Upper lobe of left lung (tissue), 6 donors: ENCODE results near the gene COX10. TPM values are rescaled to one million over a fixed set of nuclear protein-coding genes. Genes with fewer than 3 reads are reported as not detected.

Source experiments
- ATAC-seq, 2 donors: fragments of 200-7000 bp; cut with Tn5 transposase; one replicate each; pipeline ENCODE4 v1.9.1; 2022; ENCODE audit warnings: mild to moderate bottlenecking in 2 of 2, moderate library complexity in 2 of 2; ENCODE audit not compliant: low FRiP score in 2 of 2
- DNase-seq, 2 donors: peaks; one replicate each; pipeline ENCODE4 v3.0.0-alpha.2; 2019 to 2020
- H3K27ac ChIP-seq, 4 donors: fragments of 200-600 bp; sonication (generic); one replicate each; pipeline ENCODE4 v1.5.1; 2016 to 2019
- H3K27me3 ChIP-seq, 4 donors: fragments of 200-600 bp; sonication (generic); one replicate each; pipeline ENCODE4 v1.5.1; 2017 to 2019
- H3K36me3 ChIP-seq, 4 donors: fragments of 200-600 bp; sonication (generic); one replicate each; pipeline ENCODE4 v1.5.1; 2016 to 2019
- H3K4me1 ChIP-seq, 4 donors: fragments of 200-600 bp; sonication (generic); one replicate each; pipeline ENCODE4 v1.5.1; 2018 to 2019
- H3K4me3 ChIP-seq, 4 donors: fragments of 200-600 bp; sonication (generic); one replicate each; pipeline ENCODE4 v1.5.1; 2017 to 2019; ENCODE audit warnings: mild to moderate bottlenecking in 2 of 4, moderate library complexity in 1 of 4
- H3K9me3 ChIP-seq, 4 donors: fragments of 200-600 bp; sonication (generic); one replicate each; pipeline ENCODE4 v1.5.1; 2018 to 2019
- EP300 ChIP-seq, 4 donors: sonication (generic); formaldehyde crosslinking; IDR thresholded peaks; one replicate each; pipeline ENCODE4 v1.5.1; 2017; ENCODE audit warnings: antibody characterized with exemption in 4 of 4, control low read depth in 2 of 4
- POLR2A ChIP-seq, 4 donors: fragments of 450-650 bp; IDR thresholded peaks; one replicate each; pipeline ENCODE4 v1.5.1; 2016 to 2017; ENCODE audit warnings: antibody characterized with exemption in 4 of 4, mild to moderate bottlenecking in 2 of 4
- POLR2AphosphoS5 ChIP-seq, 2 donors: sonication (generic); formaldehyde crosslinking; IDR thresholded peaks; one replicate each; pipeline ENCODE4 v1.5.1; 2017; ENCODE audit warnings: antibody characterized with exemption in 2 of 2
- WGBS, 2 donors: methylation state at CpG; one replicate each; pipeline ENCODE4 v1.1.5; 2017 to 2018; 5-methylcytosine and 5-hydroxymethylcytosine counted together
- total RNA-seq, 6 donors: library from RNA; depleted of rRNA in 4 of 6; stranded (reverse); fragments of >200 nt in 4 of 6; gene quantifications; one replicate each; pipeline versions ENCODE4 v1.1.0 to v1.2.1, GENCODE V29; 2016 to 2021
- TF ChIP-seq, protein P1 (sequence below), 6 experiments: fragments of 450-650 bp in 4 of 6; fragments of 200-600 bp in 2 of 6; sonication (generic) in 2 of 6; IDR thresholded peaks; one replicate each; pipeline ENCODE4 v1.5.1; 2016 to 2019; ENCODE audit warnings: antibody characterized with exemption in 6 of 6
- donor health status: DM: no; HTN: no; CAD: no; lungs with moderate emphysema.
- donor health status: DM: no; HTN: yes; CAD: no; lungs with severe emphysema.

The COX10 gene
- total RNA-seq, 6 donors from 2014 or later = 6.0 to 26.7 (median 16.3) TPM

DNA sequence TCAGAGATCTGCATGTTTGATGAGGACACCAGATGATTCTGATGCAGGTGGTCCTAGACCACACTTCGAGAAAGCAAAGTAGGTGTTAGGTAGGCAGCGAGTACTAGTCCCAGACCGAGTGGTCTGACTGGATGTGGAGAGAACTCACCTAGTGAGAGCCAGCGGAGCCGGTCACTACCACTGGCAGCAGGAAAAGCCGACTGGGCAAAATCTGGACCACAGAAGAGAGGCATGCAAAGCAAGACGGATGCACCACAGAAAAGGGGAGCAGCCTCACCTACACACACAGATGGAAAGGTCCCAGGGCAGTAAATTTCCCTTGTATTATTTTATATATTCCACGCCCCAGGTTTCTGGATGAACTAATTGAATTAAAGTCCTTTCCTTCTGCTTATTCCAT lies 13.5 kb downstream of the COX10 start:
- Histone ChIP-seq H3K27me3 (no peaks in the 10 kb centered on the region), H3K4me3 (no peak overlapping the region), H3K9me3 (no peaks in the 10 kb centered on the region), H3K36me3 (peaks cover 0 to 21% (median 4%) of the 10 kb centered on the region in 4 donors), H3K27ac (no peak overlapping the region), H3K4me1 (no peaks in the 10 kb centered on the region)
- 92 to 96% methylated on average over 8 of the region's 8 CpGs for WGBS, 2 donors
- no peak for TF ChIP-seq EP300 (IDR thresholded peaks at IDR 0.05)
- TF ChIP-seq, protein P1, sequence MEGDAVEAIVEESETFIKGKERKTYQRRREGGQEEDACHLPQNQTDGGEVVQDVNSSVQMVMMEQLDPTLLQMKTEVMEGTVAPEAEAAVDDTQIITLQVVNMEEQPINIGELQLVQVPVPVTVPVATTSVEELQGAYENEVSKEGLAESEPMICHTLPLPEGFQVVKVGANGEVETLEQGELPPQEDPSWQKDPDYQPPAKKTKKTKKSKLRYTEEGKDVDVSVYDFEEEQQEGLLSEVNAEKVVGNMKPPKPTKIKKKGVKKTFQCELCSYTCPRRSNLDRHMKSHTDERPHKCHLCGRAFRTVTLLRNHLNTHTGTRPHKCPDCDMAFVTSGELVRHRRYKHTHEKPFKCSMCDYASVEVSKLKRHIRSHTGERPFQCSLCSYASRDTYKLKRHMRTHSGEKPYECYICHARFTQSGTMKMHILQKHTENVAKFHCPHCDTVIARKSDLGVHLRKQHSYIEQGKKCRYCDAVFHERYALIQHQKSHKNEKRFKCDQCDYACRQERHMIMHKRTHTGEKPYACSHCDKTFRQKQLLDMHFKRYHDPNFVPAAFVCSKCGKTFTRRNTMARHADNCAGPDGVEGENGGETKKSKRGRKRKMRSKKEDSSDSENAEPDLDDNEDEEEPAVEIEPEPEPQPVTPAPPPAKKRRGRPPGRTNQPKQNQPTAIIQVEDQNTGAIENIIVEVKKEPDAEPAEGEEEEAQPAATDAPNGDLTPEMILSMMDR (IDR thresholded peaks at IDR 0.05) = no peak
- ATAC-seq = peak in 1 of 2 donors; percentile 40
- no peak for DNase-seq

GRCh38 chr17:14084955-14085354 lies 15.7 kb downstream of the COX10 start:
- Histone ChIP-seq H3K27me3 (no peaks in the 10 kb centered on the region), H3K4me1 (no peaks in the 10 kb centered on the region)

DNA sequence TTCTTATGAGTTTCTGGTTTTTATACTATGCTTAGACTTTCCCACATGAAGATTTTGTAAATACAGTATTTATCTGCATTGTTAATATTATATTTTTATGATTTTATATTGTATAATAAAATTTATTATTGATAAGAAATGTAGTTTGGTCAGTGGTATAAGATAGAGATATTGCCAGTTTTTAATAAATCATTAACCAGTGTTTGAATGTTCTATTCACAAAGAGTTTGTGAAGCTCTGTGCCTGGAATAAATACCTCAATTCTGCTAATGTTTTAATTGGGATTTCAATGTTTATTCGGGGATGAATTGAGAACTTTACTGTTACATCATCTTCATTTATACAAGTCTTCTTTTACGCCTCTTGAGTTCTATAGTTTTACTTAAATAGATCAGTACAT lies 16.9 kb downstream of the COX10 start:
- Histone ChIP-seq H3K36me3 (peaks cover 0 to 10% (median 0%) of the 10 kb centered on the region in 4 donors), H3K4me3 (no peak overlapping the region), H3K9me3 (no peaks in the 10 kb centered on the region), H3K27ac (no peak overlapping the region), H3K4me1 (no peaks in the 10 kb centered on the region), H3K27me3 (no peaks in the 10 kb centered on the region)
- DNase-seq = no peak
- ATAC-seq = no peak
- 89 to 98% methylated on average over 2 of the region's 2 CpGs for WGBS, 2 donors
- TF ChIP-seq POLR2AphosphoS5 (IDR thresholded peaks at IDR 0.05) (no peak), POLR2A (IDR thresholded peaks at IDR 0.05) (no peak), EP300 (IDR thresholded peaks at IDR 0.05) (no peak)
- TF ChIP-seq, protein P1 (IDR thresholded peaks at IDR 0.05) = no peak

More at GRCh38 chr17:14084955-14085354, 15.7 kb downstream of the COX10 start:
- Histone ChIP-seq H3K9me3 (no peaks in the 10 kb centered on the region), H3K27ac (no peak overlapping the region), H3K36me3 (peaks cover 0 to 14% (median 0%) of the 10 kb centered on the region in 4 donors), H3K4me3 (no peak overlapping the region)
- DNase-seq = no peak
- WGBS, 2 donors = 97 to 98% methylated on average over 2 of the region's 2 CpGs
- TF ChIP-seq, protein P1 (IDR thresholded peaks at IDR 0.05) = no peak
- TF ChIP-seq EP300 (IDR thresholded peaks at IDR 0.05) (no peak), POLR2A (IDR thresholded peaks at IDR 0.05) (no peak), POLR2AphosphoS5 (IDR thresholded peaks at IDR 0.05) (no peak)
- no peak for ATAC-seq

DNA sequence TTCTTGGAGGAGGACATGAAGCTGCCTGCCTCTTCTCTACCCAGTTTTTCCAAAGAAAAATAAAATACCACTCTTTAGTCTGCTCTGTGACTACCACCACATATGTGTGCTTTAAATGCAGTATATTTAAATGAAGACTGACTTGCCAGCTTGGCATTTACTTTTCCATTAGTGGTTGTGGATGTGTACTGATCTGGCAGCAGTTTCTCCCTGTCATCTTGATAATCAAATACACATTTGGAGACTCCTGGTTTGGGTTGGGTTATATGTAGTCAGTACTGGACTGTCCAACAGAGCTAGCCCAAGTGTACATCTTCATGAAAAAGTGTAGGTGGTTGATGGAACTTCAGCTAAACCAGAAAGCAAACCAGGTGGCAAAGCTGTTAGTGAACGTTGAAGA lies 19.9 kb downstream of the COX10 start:
- peaks cover 0 to 4% (median 0%) of the 10 kb centered on the region in 4 donors for H3K4me1 ChIP-seq
- H3K27me3 ChIP-seq = no peaks in the 10 kb centered on the region
- TF ChIP-seq EP300 (IDR thresholded peaks at IDR 0.05) (no peak), POLR2AphosphoS5 (IDR thresholded peaks at IDR 0.05) (no peak), POLR2A (IDR thresholded peaks at IDR 0.05) (no peak)
- TF ChIP-seq, protein P1 (IDR thresholded peaks at IDR 0.05) = no peak
- H3K27ac ChIP-seq = no peak overlapping the region
- no peak for ATAC-seq
- no peak for DNase-seq
- H3K4me3 ChIP-seq = no peak overlapping the region
- H3K9me3 ChIP-seq = no peaks in the 10 kb centered on the region
- H3K36me3 ChIP-seq = no peaks in the 10 kb centered on the region
- WGBS, 2 donors = 73 to 86% methylated on average over 1 of the region's 1 CpG

DNA sequence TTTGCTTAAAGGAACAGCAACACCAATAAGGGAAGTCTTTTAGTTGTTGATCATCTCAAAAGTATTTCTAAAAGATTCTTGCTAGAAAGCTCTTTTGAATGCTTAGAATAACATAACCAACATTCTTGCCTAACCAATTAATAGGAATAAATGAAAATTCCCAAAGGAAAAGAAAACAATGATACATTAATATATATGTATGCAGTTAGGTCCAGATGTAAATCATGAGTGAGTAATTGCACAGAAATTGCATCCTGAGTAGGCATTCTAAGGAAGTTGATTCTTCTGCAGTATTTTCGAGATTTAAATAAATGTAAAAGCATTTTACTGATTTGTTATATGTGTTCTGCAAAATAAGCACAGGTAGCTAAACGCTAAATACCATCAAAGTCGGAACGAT lies 22.1 kb downstream of the COX10 start:
- Histone ChIP-seq H3K36me3 (no peaks in the 10 kb centered on the region), H3K9me3 (no peaks in the 10 kb centered on the region), H3K27ac (no peak overlapping the region), H3K4me3 (no peak overlapping the region), H3K27me3 (no peaks in the 10 kb centered on the region), H3K4me1 (peaks cover 0 to 10% (median 9%) of the 10 kb centered on the region in 4 donors)
- TF ChIP-seq, protein P1 (IDR thresholded peaks at IDR 0.05) = no peak
- no peak for TF ChIP-seq POLR2A (IDR thresholded peaks at IDR 0.05)
- TF ChIP-seq EP300 (IDR thresholded peaks at IDR 0.05) = no peak
- TF ChIP-seq POLR2AphosphoS5 (IDR thresholded peaks at IDR 0.05) = no peak
- DNase-seq (no peak), ATAC-seq (no peak)
- WGBS, 2 donors = 67 to 68% methylated on average over 4 of the region's 4 CpGs
